Measurements from ENCODE around the gene ESYT2. TPM values are rescaled to one million over a fixed set of nuclear protein-coding genes. Genes with fewer than 3 reads are reported as not detected.

ESYT2 gene
- total RNA-seq, 1 experiment from 2014 or later: 39.0 TPM

DNA sequence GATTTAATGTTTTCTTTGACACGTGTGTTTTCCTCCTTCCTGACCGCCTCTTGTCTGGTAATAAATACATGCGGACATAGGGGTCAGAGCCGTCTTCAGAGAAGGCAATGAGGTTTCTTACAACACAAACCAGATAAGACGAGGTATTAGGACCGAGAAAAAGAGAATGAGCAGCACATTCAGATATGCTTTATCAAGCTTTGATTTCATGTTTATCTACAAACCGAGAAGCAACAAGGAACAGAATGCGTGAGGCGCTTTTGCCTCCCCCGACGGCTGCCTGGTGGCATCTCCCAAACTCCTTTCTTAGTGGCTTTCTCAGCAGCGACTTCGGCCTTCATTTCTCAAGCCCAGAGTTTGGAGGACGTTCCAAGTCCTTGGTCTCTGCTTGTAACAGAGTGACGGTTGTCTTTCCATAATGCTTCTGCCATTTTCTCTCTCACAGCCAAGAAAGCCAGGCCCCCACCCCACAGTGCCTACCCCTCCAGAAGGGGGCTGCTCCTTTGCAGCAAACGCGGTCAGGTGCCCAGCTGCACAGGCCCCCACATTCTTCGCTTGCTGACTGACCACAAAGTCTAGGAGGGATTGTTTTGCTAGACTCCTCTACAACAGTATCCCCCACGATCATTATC lies 92.1 kb downstream of the ESYT2 start:
- no peak overlapping the region for H3K23ac ChIP-seq (ENCODE audit: insufficient read length, low read depth, low read length)
- no CpG with 5 or more reads among the region's 19 CpGs for WGBS (ENCODE audit: extremely low coverage, insufficient read length, low lambda C conversion rate)
- no peak overlapping the region for H4K5ac ChIP-seq (ENCODE audit: insufficient read length, low read depth, low read length)
- H2BK15ac ChIP-seq (ENCODE audit: low read depth, low read length): no peak overlapping the region
- H3K4me3 Mint-ChIP-seq: no peak overlapping the region
- no peaks in the 10 kb centered on the region for H3K79me2 ChIP-seq (ENCODE audit: insufficient read depth, low read length)
- TF ChIP-seq, protein P1, sequence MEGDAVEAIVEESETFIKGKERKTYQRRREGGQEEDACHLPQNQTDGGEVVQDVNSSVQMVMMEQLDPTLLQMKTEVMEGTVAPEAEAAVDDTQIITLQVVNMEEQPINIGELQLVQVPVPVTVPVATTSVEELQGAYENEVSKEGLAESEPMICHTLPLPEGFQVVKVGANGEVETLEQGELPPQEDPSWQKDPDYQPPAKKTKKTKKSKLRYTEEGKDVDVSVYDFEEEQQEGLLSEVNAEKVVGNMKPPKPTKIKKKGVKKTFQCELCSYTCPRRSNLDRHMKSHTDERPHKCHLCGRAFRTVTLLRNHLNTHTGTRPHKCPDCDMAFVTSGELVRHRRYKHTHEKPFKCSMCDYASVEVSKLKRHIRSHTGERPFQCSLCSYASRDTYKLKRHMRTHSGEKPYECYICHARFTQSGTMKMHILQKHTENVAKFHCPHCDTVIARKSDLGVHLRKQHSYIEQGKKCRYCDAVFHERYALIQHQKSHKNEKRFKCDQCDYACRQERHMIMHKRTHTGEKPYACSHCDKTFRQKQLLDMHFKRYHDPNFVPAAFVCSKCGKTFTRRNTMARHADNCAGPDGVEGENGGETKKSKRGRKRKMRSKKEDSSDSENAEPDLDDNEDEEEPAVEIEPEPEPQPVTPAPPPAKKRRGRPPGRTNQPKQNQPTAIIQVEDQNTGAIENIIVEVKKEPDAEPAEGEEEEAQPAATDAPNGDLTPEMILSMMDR (conservative IDR thresholded peaks at IDR 0.05): no peak
- H4K8ac ChIP-seq (replicated peaks; ENCODE audit: insufficient read length, low read depth, low read length): no peak overlapping the region
- H3K4me1 ChIP-seq (ENCODE audit: insufficient read depth, low read length): no peaks in the 10 kb centered on the region
- no peaks in the 10 kb centered on the region for H3K9me3 Mint-ChIP-seq
- no peak overlapping the region for H2AFZ ChIP-seq (ENCODE audit: low read length)
- no peak overlapping the region for H3K4ac ChIP-seq (ENCODE audit: low read depth, low read length)
- no peak overlapping the region for H3K4me2 ChIP-seq (ENCODE audit: insufficient read depth, insufficient read length, low read length)
- H3K27ac Mint-ChIP-seq: peak overlapping the region in 2 of 3 experiments; percentile 28 to 84; a peak in 3 of 7 replicates
- H3K14ac ChIP-seq (ENCODE audit: insufficient read depth, low read length): no peak overlapping the region
- H3K27ac ChIP-seq (ENCODE audit: insufficient read length, low read depth, low read length): no peak overlapping the region
- H3T11ph ChIP-seq (ENCODE audit: low read length): no peak overlapping the region
- no peaks in the 10 kb centered on the region for H4K20me1 ChIP-seq (ENCODE audit: control insufficient read depth, insufficient read depth, insufficient read length)
- no peak overlapping the region for H2BK12ac ChIP-seq (ENCODE audit: insufficient read length, low read depth, low read length)
- H2BK120ac ChIP-seq (ENCODE audit: low read depth, low read length, poor library complexity, severe bottlenecking): no peak overlapping the region
- no peaks in the 10 kb centered on the region for H3K23me2 ChIP-seq (ENCODE audit: insufficient read length, low read depth, low read length, poor library complexity, severe bottlenecking)
- H3K9me3 ChIP-seq (ENCODE audit: control insufficient read depth, low read depth, low read length): no peaks in the 10 kb centered on the region
- H4K91ac ChIP-seq (ENCODE audit: insufficient read length, low read depth, low read length): no peak overlapping the region
- H3K36me3 Mint-ChIP-seq (ENCODE audit: insufficient read depth in 1 of 3, low read depth in 3 of 3): peaks cover 9 to 64% (median 53%) of the 10 kb centered on the region in 3 experiments; a peak in 6 of 7 replicates
- H3K4me1 Mint-ChIP-seq: peaks cover 6 to 9% of the 10 kb centered on the region in 2 experiments
- no peaks in the 10 kb centered on the region; the same call in 1 of the 2 replicates for H3K27me3 Mint-ChIP-seq (ENCODE audit: low read depth)
- H2BK5ac ChIP-seq (ENCODE audit: insufficient read length, low read length): no peak overlapping the region
- no peak overlapping the region for H3K56ac ChIP-seq (ENCODE audit: insufficient read length, low read depth, low read length)
- no peak overlapping the region for H3K18ac ChIP-seq (ENCODE audit: insufficient read length, low read depth, low read length)
- no peak for DNase-seq
- no peak overlapping the region for H3K9ac ChIP-seq (ENCODE audit: extremely low read depth, insufficient read length, low read length)
- no peak overlapping the region for H2BK20ac ChIP-seq (ENCODE audit: low read depth, low read length, poor library complexity, severe bottlenecking)
- no peaks in the 10 kb centered on the region for H3K79me1 ChIP-seq (ENCODE audit: insufficient read depth, low read depth, low read length, poor library complexity, severe bottlenecking)
- H3K27me3 ChIP-seq (ENCODE audit: insufficient read depth, low read length): no peaks in the 10 kb centered on the region
- H2AK5ac ChIP-seq (ENCODE audit: insufficient read length, low read length): no peak overlapping the region
